OCI-M2 (cell line): ENCODE measurements around the gene SPRYD3.
"Not testable (repeated sequence)": the region's sequence is repeated elsewhere in the genome, so short reads cannot be mapped to it uniquely, and the experiment has no call there.

ENCODE experiments used
- DNase-seq: peaks from one replicate; lab custom pipeline; 2025; ENCODE audit not compliant: unreplicated experiment; lab: John Stamatoyannopoulos, UW

Gene SPRYD3

DNA sequence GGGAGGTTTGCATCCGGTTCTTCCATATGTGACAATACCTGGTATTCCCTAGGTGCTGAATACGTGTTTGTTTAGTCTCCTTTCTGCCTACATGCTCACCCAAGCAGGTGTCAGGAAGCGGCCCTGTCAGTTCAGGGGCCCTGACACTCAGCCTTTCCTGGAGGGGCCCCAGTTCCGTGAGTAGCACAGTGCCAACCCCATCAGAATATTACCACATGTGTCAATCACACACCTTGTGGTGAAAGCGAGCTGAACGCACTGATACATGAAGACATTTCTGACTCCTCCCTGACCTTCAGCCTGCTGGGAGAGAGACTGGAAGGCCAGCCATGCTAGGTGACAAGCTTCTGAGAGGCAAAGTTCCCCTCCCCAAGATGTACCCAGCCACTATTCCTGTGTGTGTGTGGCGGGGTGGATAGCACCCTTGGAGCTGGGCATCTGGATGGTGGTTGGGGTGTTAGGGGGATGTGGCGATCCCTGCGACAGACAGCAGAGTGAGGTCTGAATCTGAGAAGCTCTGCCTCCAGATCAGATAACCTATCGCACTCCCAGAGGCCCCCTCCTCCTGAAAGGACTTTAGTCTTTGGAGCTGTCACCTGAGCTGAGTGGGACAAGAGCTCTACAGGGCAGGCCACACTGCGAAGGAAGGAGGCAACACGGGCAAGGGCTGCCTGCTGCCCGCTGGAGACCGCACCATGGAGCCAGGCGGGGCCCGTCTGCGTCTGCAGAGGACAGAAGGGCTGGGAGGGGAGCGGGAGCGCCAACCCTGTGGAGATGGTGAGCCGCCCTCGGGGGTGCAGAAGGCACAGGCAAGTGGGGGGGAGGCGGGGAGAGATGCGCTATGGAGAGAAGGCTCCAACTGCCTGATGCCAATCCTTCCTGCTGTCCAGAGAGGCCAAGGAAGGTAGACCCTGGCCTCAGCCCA lies 24.0 kb upstream of the SPRYD3 start, which contains the start of gene SOAT2:
SOAT2 (plus strand) TSS at position 604 of the 925 bp plus-strand sequence; CDS start at position 696, 92 bp downstream.
- no peak for DNase-seq

DNA sequence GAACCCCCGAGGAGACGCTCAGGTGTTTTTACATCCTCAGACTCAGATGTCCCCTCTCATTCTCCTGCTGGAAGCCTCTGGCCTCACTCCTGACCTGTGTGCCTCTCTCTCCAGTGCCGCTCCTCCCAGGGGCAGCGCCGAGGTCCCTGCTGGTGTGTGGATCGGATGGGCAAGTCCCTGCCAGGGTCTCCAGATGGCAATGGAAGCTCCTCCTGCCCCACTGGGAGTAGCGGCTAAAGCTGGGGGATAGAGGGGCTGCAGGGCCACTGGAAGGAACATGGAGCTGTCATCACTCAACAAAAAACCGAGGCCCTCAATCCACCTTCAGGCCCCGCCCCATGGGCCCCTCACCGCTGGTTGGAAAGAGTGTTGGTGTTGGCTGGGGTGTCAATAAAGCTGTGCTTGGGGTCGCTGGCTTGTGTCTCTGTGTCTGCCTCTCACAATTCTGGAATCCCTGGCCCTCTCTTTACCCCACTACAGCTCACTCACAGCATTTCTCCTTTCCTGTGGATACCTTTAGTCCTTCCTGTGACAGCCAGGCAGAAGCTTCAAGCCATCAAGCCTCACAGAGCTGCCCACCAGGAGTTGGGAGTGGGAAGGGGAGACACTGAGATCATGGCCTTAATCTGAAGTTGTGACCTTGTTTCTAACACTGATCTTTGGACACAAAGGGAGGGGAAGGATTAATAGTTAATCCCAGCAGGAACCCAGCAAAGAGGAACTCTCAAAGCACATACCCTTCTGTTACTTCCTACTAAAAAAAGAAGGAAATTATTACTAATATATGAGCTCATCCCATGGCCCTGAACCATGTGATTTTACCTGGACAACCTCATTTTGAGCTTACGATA lies 23.0 kb upstream of the SPRYD3 start:
- no peak for DNase-seq

- DNase-seq: no peak
These were observed 22.1 kb upstream of the SPRYD3 start for GRCh38 chr12:53101266-53101665.

- DNase-seq: no peak
These were observed 21.4 kb upstream of the SPRYD3 start for GRCh38 chr12:53100466-53101151.

DNA sequence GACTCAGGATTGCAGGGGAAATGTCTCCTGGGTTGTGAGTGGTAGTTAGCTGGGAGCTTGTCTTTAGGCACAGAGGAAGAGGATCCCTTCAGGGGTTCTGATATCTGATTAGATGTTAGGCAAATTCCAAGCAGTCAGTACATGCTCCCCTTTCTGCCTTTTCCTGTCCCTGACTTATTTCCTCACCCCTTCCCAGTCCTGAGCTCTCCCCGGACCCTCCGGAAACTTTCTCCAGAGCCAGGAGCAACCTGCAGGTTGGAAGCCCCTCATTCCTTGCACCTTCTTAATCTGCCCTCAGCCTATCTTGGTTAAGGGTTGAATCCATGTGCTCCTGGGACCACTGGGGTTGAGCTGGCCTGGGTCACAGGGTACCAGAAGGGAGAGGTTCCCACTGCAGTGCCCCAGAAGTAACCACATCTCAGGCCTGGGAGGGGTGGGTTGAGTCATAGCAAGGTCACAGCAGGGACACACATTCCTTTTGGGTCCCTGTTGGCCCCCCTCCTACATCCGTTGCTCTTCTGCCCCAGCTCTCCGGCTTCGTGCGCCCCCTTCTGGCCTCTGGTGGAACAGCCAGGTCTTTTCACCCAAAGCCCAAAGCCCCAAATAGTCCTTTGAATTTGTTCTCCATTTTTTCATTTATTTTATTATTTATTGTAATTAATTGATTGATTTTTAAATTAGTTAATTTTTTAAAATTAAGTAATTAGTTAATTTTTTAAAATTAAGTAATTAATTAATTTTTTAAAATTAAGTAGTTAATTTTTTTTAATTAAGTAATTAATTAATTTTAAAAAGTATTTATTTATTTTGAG lies 20.1 kb upstream of the SPRYD3 start:
- DNase-seq: peak; percentile 18

GRCh38 chr12:53098354-53098981 lies 19.3 kb upstream of the SPRYD3 start:
- DNase-seq: no peak

DNA sequence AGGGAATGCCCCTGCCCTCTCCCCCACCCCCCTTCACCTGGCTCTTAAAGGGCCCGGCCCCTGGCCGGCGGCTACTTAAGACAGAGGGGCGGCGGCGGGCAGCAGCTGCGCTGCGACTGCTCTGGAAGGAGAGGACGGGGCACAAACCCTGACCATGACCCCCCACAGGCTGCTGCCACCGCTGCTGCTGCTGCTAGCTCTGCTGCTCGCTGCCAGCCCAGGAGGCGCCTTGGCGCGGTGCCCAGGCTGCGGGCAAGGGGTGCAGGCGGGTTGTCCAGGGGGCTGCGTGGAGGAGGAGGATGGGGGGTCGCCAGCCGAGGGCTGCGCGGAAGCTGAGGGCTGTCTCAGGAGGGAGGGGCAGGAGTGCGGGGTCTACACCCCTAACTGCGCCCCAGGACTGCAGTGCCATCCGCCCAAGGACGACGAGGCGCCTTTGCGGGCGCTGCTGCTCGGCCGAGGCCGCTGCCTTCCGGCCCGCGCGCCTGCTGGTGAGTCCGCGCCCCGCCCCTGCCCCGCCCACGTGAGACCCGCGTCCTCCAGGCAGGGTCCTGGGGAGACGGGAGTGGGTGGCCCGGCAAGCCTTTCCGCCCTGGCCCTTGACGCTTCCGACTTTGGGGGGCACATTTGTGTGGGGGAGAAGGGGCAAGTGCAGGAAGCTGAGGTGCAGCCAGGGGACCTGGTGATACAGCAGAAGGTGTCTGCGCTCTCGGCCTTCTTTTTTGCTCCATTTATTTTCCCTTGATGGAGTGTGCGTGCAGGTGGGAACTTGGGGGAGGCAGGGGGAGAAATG lies 18.6 kb upstream of the SPRYD3 start, which contains the start of gene IGFBP6:
IGFBP6 (plus strand) TSS at position 104 of the 790 bp plus-strand sequence; CDS start at position 155, 51 bp downstream.
- no peak for DNase-seq

GRCh38 chr12:53097207-53097563 lies 18.0 kb upstream of the SPRYD3 start:
- no peak for DNase-seq

DNA sequence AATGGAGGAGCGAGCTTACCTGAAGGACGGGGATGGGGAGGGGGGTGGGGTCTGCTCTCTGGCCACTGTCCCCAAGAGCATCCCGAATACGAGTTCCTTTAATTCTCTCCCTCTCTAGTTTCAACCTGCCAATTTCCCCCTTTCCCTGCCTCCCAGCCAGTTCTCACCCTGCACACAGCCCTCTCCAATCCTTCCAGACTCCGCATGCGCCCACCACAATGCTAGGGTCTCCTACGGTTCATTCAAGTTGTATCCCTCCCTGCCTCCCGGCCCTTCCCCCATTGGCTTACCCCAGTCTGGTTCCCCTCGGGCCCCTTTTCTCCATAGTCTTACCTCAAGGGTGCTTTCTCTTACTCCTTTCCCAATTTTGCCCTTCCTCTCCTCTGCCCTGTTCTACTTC lies 17.6 kb upstream of the SPRYD3 start:
- no peak for DNase-seq

GRCh38 chr12:53096089-53096741 lies 17.0 kb upstream of the SPRYD3 start:
- no peak for DNase-seq

GRCh38 chr12:53095596-53095895 lies 16.4 kb upstream of the SPRYD3 start:
- DNase-seq: not testable (repeated sequence)

- not testable (repeated sequence) for DNase-seq
These were observed 15.8 kb upstream of the SPRYD3 start for GRCh38 chr12:53094796-53095595.

DNA sequence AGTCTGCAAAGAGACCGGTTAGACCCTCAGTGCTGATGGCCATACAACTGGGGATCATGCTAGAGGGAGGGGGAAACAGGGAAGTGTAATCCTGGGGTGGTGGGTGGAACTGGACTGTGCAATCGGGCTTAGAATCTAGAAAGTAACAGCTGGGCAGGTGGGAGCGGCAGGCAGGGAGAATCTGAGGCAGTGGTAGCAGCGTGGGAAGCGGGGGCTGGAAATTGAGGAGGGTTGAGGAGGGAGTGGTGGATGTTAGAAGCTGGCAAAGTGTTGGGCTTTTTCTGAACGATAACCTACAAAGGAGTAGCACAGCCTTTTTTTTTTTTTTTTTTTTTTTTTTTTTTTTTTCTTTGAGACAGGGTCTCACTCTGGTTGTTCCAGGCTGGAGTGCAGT lies 15.2 kb upstream of the SPRYD3 start:
- no peak for DNase-seq

- no peak for DNase-seq
These were observed 14.7 kb upstream of the SPRYD3 start for GRCh38 chr12:53093777-53094393.

DNA sequence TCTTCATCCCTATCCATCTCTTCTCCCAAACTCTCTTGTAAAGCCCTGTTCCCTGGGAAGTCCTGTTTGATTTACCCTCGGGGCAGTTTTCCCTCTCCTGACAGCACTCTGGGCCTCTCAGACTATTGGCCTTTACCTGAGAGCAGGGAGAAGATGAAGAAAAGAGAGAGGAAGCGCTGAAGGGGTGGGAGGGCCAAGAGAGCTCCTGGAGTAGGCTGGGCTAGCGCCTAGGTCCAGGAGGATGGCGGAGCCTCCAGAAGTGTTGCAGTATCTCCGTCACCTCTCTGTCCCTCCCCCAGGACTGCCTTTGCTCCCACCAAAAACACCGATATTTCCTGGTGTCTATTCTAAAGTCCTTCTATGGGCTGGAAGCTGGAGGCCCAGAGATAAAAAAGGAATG lies 12.6 kb upstream of the SPRYD3 start:
- DNase-seq: no peak

GRCh38 chr12:53090554-53090953 lies 11.4 kb upstream of the SPRYD3 start:
- DNase-seq: no peak

DNA sequence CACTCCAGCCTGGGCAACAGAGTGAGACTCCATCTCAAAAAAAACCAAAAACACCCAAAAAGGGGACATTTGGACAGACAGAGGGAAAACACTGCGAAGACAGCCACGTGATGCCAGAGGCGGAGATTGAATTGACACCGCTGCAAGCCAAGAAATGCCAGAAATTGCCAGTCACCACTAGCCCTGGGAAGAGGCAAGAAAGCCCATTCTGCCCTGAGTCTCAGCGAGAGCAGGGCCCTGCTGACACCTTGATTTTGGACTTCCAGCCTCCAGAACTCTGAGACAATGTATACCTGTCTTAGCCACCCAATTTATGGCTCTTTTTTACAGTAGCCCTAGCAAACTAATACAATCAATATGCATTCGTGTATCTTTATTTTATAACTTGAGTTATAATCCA lies 10.9 kb upstream of the SPRYD3 start:
- DNase-seq: no peak

- DNase-seq: no peak
These were observed 7.2 kb upstream of the SPRYD3 start for GRCh38 chr12:53086361-53086760.
